Measurements from ENCODE around the gene RPS2. TPM values are rescaled to one million over a fixed set of nuclear protein-coding genes. Genes with fewer than 3 reads are reported as not detected.
"Not testable (repeated sequence)": the region's sequence is repeated elsewhere in the genome, so short reads cannot be mapped to it uniquely, and the experiment has no call there.

Gene RPS2
- total RNA-seq, 6 experiments from 2014 or later: 2,281 to 2,831 (median 2,477) TPM

- H3K27me3 Mint-ChIP-seq (ENCODE audit: insufficient read depth): peaks cover 38% of the 10 kb centered on the region
- TF ChIP-seq CTCF (IDR thresholded peaks at IDR 0.05): no peak
- H3K4me1 Mint-ChIP-seq (ENCODE audit: low read depth): 0 out of 2 replicates have a peak, but pooled peaks cover 5% of the 10 kb centered on the region
- no peak for DNase-seq
- H3K27ac Mint-ChIP-seq: no peak overlapping the region
- H3K4me3 Mint-ChIP-seq: no peak overlapping the region
- H3K9me3 Mint-ChIP-seq: no peaks in the 10 kb centered on the region
- H3K36me3 Mint-ChIP-seq (ENCODE audit: low read depth): 0 out of 2 replicates have a peak, but pooled peaks cover 5% of the 10 kb centered on the region
These were observed 38.4 kb downstream of the RPS2 start for GRCh38 chr16:1926271-1926670.

GRCh38 chr16:1924095-1924494 lies 40.5 kb downstream of the RPS2 start:
- H3K4me1 Mint-ChIP-seq (ENCODE audit: low read depth): 0 out of 2 replicates have a peak, but pooled peaks cover 3% of the 10 kb centered on the region
- H3K4me3 Mint-ChIP-seq: no peak overlapping the region
- no peak for DNase-seq
- H3K27ac Mint-ChIP-seq: no peak overlapping the region
- no peak for TF ChIP-seq CTCF (IDR thresholded peaks at IDR 0.05)
- no peaks in the 10 kb centered on the region for H3K9me3 Mint-ChIP-seq
- H3K36me3 Mint-ChIP-seq (ENCODE audit: low read depth): 0 out of 2 replicates have a peak, but pooled peaks cover 5% of the 10 kb centered on the region
- peaks cover 45% of the 10 kb centered on the region for H3K27me3 Mint-ChIP-seq (ENCODE audit: insufficient read depth)

- no peaks in the 10 kb centered on the region for H3K9me3 Mint-ChIP-seq
- H3K27ac Mint-ChIP-seq: no peak overlapping the region
- H3K27me3 Mint-ChIP-seq (ENCODE audit: insufficient read depth): peaks cover 48% of the 10 kb centered on the region
These were observed 41.2 kb downstream of the RPS2 start for GRCh38 chr16:1923299-1924034.

GRCh38 chr16:1922357-1922756 lies 42.3 kb downstream of the RPS2 start:
- DNase-seq: no peak
- no peak for TF ChIP-seq CTCF (IDR thresholded peaks at IDR 0.05)
- Mint-ChIP-seq H3K4me1 (ENCODE audit: low read depth) (no peaks in the 10 kb centered on the region), H3K27me3 (ENCODE audit: insufficient read depth) (peaks cover 46% of the 10 kb centered on the region), H3K4me3 (no peak overlapping the region), H3K9me3 (no peaks in the 10 kb centered on the region), H3K36me3 (ENCODE audit: low read depth) (0 out of 2 replicates have a peak, but pooled peaks cover 5% of the 10 kb centered on the region), H3K27ac (no peak overlapping the region)

More at GRCh38 chr16:1923299-1924034, 41.2 kb downstream of the RPS2 start:
- H3K36me3 Mint-ChIP-seq (ENCODE audit: low read depth): 0 out of 2 replicates have a peak, but pooled peaks cover 5% of the 10 kb centered on the region
- peak; percentile 56 for TF ChIP-seq CTCF (IDR thresholded peaks at IDR 0.05)
- no peak overlapping the region for H3K4me3 Mint-ChIP-seq
- DNase-seq: no peak
- no peaks in the 10 kb centered on the region for H3K4me1 Mint-ChIP-seq (ENCODE audit: low read depth)

GRCh38 chr16:1920727-1921171 lies 43.9 kb downstream of the RPS2 start:
- no peaks in the 10 kb centered on the region for H3K4me1 Mint-ChIP-seq (ENCODE audit: low read depth)
- DNase-seq: no peak
- 0 out of 2 replicates have a peak, but pooled peaks cover 5% of the 10 kb centered on the region for H3K36me3 Mint-ChIP-seq (ENCODE audit: low read depth)
- H3K4me3 Mint-ChIP-seq: no peak overlapping the region
- TF ChIP-seq CTCF (IDR thresholded peaks at IDR 0.05): no peak
- peaks cover 55% of the 10 kb centered on the region for H3K27me3 Mint-ChIP-seq (ENCODE audit: insufficient read depth)
- H3K9me3 Mint-ChIP-seq: no peaks in the 10 kb centered on the region
- H3K27ac Mint-ChIP-seq: no peak overlapping the region

GRCh38 chr16:1920122-1920521 lies 44.5 kb downstream of the RPS2 start:
- H3K27ac Mint-ChIP-seq; H3K9me3 Mint-ChIP-seq; DNase-seq; H3K4me3 Mint-ChIP-seq; H3K36me3 Mint-ChIP-seq (ENCODE audit: low read depth); H3K4me1 Mint-ChIP-seq (ENCODE audit: low read depth): not testable (repeated sequence)
- peaks cover 60% of the 10 kb centered on the region for H3K27me3 Mint-ChIP-seq (ENCODE audit: insufficient read depth)
